HG03097 (cell line): Measurements from ENCODE around the gene CKLF.

Experiments
- ATAC-seq: cut with Tn5 transposase; IDR thresholded peaks from one replicate; pipeline ENCODE4 v1.9.1; 2021; ENCODE audit not compliant: unreplicated experiment, low FRiP score

Gene CKLF

GRCh38 chr16:66614161-66614802 lies 61.9 kb downstream of the CKLF start:
- ATAC-seq = no peak
